ENCODE data around the gene RASGEF1C. TPM values are rescaled to one million over a fixed set of nuclear protein-coding genes. Genes with fewer than 3 reads are reported as not detected.
A peak's percentile ranks its signal among the peaks of the same experiment; 100 is the strongest.

The RASGEF1C gene
- total and polyA plus RNA-seq, 8 donors: 0.20 to 6.8 (median 0.86) TPM; not detected in 4

GRCh38 chr5:180130876-180131740, 77.9 kb downstream of the RASGEF1C start:
- H3K9me3 ChIP-seq: no peaks in the 10 kb centered on the region
- H3K4me3 ChIP-seq: no peak overlapping the region
- DNase-seq: peak; percentile 3 to 13
- 78 to 79% (median 78%) methylated on average over 26 of the region's 26 CpGs for WGBS, 5 donors
- no peak for TF ChIP-seq EP300 (IDR thresholded peaks at IDR 0.05)
- no peak for TF ChIP-seq POLR2A (IDR thresholded peaks at IDR 0.05)
- no peak for TF ChIP-seq POLR2AphosphoS5 (IDR thresholded peaks at IDR 0.05)
- no peak for TF ChIP-seq CTCF (IDR thresholded peaks at IDR 0.05)
- no peak overlapping the region for H3K27ac ChIP-seq
- peaks cover 0 to 8% (median 6%) of the 10 kb centered on the region in 4 donors for H3K4me1 ChIP-seq
- no peaks in the 10 kb centered on the region for H3K36me3 ChIP-seq
- peaks cover 0 to 30% (median 19%) of the 10 kb centered on the region in 3 donors for H3K27me3 ChIP-seq
- intact Hi-C loops (cut with DNase I; ENCODE audit: low total_unique reads): no loop called here

GRCh38 chr5:180130291-180130869, 78.6 kb downstream of the RASGEF1C start:
- peak in 1 of 2 donors; percentile 20 for DNase-seq
- Histone ChIP-seq H3K4me3 (no peak overlapping the region), H3K36me3 (no peaks in the 10 kb centered on the region), H3K27me3 (peaks cover 0 to 30% (median 19%) of the 10 kb centered on the region in 3 donors), H3K4me1 (peaks cover 0 to 8% (median 6%) of the 10 kb centered on the region in 4 donors), H3K9me3 (no peaks in the 10 kb centered on the region), H3K27ac (no peak overlapping the region)
- WGBS, 5 donors: 72 to 80% (median 78%) methylated on average over 15 to 16 of the region's 16 CpGs
- intact Hi-C loops (cut with DNase I; ENCODE audit: low total_unique reads): no loop called here
- TF ChIP-seq POLR2AphosphoS5 (IDR thresholded peaks at IDR 0.05): no peak
- no peak for TF ChIP-seq POLR2A (IDR thresholded peaks at IDR 0.05)
- no peak for TF ChIP-seq CTCF (IDR thresholded peaks at IDR 0.05)
- TF ChIP-seq EP300 (IDR thresholded peaks at IDR 0.05): no peak

GRCh38 chr5:180129291-180130190, 79.5 kb downstream of the RASGEF1C start:
- H3K27me3 ChIP-seq: peaks cover 0 to 31% (median 15%) of the 10 kb centered on the region in 3 donors
- DNase-seq: peak; percentile 0 to 22
- intact Hi-C loops (cut with DNase I; ENCODE audit: low total_unique reads): no loop called here
- no peak overlapping the region for H3K27ac ChIP-seq
- no peak overlapping the region for H3K4me3 ChIP-seq
- TF ChIP-seq CTCF (IDR thresholded peaks at IDR 0.05): no peak
- no peak for TF ChIP-seq POLR2A (IDR thresholded peaks at IDR 0.05)
- no peak for TF ChIP-seq POLR2AphosphoS5 (IDR thresholded peaks at IDR 0.05)
- no peak for TF ChIP-seq EP300 (IDR thresholded peaks at IDR 0.05)
- no peaks in the 10 kb centered on the region for H3K36me3 ChIP-seq
- WGBS, 5 donors: 75 to 86% (median 82%) methylated on average over 22 to 27 of the region's 27 CpGs
- peaks cover 0 to 8% (median 6%) of the 10 kb centered on the region in 4 donors for H3K4me1 ChIP-seq
- H3K9me3 ChIP-seq: no peaks in the 10 kb centered on the region
